Tibial artery (tissue), 4 donors: Measurements from ENCODE around the gene TIPRL.
A peak's percentile ranks its signal among the peaks of the same experiment; 100 is the strongest.
"Not testable (repeated sequence)": the region's sequence is repeated elsewhere in the genome, so short reads cannot be mapped to it uniquely, and the experiment has no call there.

Source experiments
- DNase-seq, 2 donors: peaks; one replicate each; pipeline ENCODE4 v3.0.0-alpha.2; 2019
- H3K27ac ChIP-seq, 2 donors: fragments of 200-600 bp; sonication (generic) in 1 of 2; 1 replicate in 1 of 2; 2 replicates in 1 of 2; pipeline ENCODE4 v1.5.1; 2018 to 2019; ENCODE audit warnings: mild to moderate bottlenecking in 1 of 2
- H3K27me3 ChIP-seq, 2 donors: fragments of 200-600 bp; sonication (generic) in 1 of 2; one replicate each; pipeline versions ENCODE4 v1.5.1 to v1.6.0; 2016 to 2019
- H3K36me3 ChIP-seq, 3 donors: fragments of 200-600 bp; sonication (generic) in 2 of 3; one replicate each; pipeline ENCODE4 v1.5.1; 2016 to 2019; ENCODE audit warnings: mild to moderate bottlenecking in 2 of 3
- H3K4me1 ChIP-seq, 4 donors: fragments of 200-600 bp; sonication (generic) in 2 of 4; 1 replicate in 3 of 4; 2 replicates in 1 of 4; pipeline ENCODE4 v1.5.1; 2016 to 2019
- H3K4me3 ChIP-seq, 2 donors: fragments of 200-600 bp; sonication (generic) in 1 of 2; 1 replicate in 1 of 2; 2 replicates in 1 of 2; pipeline ENCODE4 v1.5.1; 2018 to 2019; ENCODE audit warnings: mild to moderate bottlenecking in 2 of 2
- H3K9me3 ChIP-seq, 3 donors: fragments of 200-600 bp; sonication (generic) in 1 of 3; one replicate each; pipeline ENCODE4 v1.5.1; 2016 to 2019
- CTCF ChIP-seq, 2 experiments: fragments of 200-600 bp in 1 of 2; fragments of 450-650 bp in 1 of 2; IDR thresholded peaks; one replicate each; pipeline ENCODE4 v1.5.1; 2017 to 2019; ENCODE audit warnings: antibody characterized with exemption in 2 of 2, mild to moderate bottlenecking in 1 of 2, moderate library complexity in 1 of 2
- intact Hi-C: fragments of 100-400 bp; cut with DNase I; formaldehyde crosslinking; loops from one replicate; pipeline ENCODE4 v1.15.0; 2023; ENCODE audit warnings: low total_unique reads

TIPRL gene

DNA sequence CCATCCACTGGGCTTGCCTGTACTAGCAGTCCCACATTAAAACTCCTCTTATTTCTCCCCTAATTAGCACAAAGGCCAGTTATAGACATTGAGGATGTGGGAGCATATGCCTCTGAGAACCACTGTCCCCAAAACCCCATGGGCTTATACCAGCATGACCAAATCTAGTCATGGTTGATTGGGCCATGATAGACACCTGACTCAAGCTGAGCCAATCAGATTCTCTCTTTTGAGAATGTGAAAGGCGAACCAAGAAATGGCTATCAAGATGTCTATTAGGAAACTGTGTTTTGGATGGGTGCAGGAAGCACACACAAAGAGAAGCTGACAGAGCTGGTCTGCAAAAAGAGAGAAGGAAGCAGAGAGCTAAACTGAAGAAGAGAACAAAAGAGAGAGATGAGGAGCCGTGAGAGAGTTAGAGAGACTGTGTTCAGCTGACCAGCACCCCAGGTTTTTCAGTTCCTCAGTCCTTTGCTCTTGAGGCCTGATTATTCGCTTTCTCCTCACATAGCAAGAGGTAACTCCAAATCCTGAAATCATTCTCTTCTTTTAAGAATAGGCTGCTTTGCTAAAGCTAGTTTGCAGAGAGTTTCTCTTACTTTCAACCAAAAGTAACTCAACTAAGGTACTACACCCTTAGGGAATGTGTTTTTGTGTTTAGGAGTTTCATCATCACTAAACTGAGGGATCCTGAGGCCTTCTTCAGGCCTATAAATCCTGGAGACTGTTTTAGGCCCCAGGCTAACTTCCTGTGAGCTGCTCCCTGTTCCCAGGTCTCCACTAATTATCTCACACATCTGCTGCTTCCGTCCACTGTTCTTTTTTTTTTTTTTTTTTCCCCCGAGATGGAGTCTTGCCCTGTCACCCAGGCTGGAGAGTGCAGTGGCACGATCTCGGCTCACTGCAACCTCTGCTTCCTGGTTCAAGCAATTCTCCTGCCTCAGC, 7.9 kb upstream of the TIPRL start:
- Histone ChIP-seq H3K4me3 (no peak overlapping the region), H3K4me1 (peaks cover 0 to 8% (median 3%) of the 10 kb centered on the region in 4 donors), H3K36me3 (no peaks in the 10 kb centered on the region), H3K9me3 (no peaks in the 10 kb centered on the region), H3K27me3 (no peaks in the 10 kb centered on the region), H3K27ac (no peak overlapping the region)
- intact Hi-C loops: no loop called here
- no peak for TF ChIP-seq CTCF (IDR thresholded peaks at IDR 0.05)
- no peak for DNase-seq

- intact Hi-C loops: no loop called here
- H3K4me1 ChIP-seq: peaks cover 0 to 7% (median 3%) of the 10 kb centered on the region in 4 donors
- no peaks in the 10 kb centered on the region for H3K36me3 ChIP-seq
- no peaks in the 10 kb centered on the region for H3K27me3 ChIP-seq
- no peaks in the 10 kb centered on the region for H3K9me3 ChIP-seq
- no peak for TF ChIP-seq CTCF (IDR thresholded peaks at IDR 0.05)
- H3K4me3 ChIP-seq: no peak overlapping the region
- no peak for DNase-seq
- H3K27ac ChIP-seq: no peak overlapping the region
Measured at GRCh38 chr1:168172250-168172915, 6.4 kb upstream of the TIPRL start.

- TF ChIP-seq CTCF (IDR thresholded peaks at IDR 0.05): no peak
- H3K36me3 ChIP-seq: no peaks in the 10 kb centered on the region
- H3K27me3 ChIP-seq: no peaks in the 10 kb centered on the region
- DNase-seq: no peak
- H3K4me3 ChIP-seq: peak overlapping the region; percentile 73 to 76
- no peaks in the 10 kb centered on the region for H3K9me3 ChIP-seq
- intact Hi-C loops: loop anchor here (5.0 kb wide), 1 partner anchor 49 kb away; the partner anchor contains the start of gene SFT2D2
- H3K4me1 ChIP-seq: peaks cover 0 to 17% (median 10%) of the 10 kb centered on the region in 4 donors
- H3K27ac ChIP-seq: peak overlapping the region; percentile 88 to 91
Measured at GRCh38 chr1:168178227-168178637, 530 bp upstream of the TIPRL start.

DNA sequence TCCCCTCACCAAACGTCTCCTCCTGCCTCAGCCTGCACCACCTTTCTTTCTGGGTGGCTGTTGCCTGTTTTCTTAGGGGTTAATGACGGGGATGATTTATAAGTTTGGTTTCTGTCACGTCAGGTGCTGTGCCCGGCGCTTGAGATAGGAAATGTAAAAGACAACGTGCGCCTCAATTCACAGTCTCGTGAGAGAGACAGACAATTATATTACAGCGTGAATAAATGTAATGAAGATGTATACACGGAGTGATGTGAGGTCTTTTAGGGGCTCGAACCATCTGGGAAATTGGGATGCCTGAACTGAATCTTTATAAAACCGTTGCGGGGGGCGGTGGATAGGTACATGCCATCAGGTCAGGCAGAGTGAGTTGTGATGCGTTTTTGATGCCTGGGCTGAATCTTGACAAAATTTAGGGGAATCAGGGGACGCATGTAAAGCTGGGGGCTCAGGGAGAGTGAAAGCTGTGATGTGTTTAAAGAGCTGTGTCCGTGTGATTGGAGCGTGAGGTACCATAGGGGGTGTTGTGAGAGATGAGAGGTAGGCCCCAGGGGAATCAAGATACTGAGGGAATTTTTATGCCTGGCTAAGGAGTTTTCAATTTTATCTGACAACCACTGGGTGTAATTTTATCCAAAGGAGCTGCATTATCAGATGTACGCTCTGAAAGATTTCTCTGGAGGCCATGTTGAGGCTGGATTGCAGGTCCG, 831 bp downstream of the TIPRL start:
- H3K27me3 ChIP-seq: no peaks in the 10 kb centered on the region
- H3K9me3 ChIP-seq: no peaks in the 10 kb centered on the region
- peak overlapping the region; percentile 73 to 76 for H3K4me3 ChIP-seq
- peaks cover 0 to 20% (median 10%) of the 10 kb centered on the region in 4 donors for H3K4me1 ChIP-seq
- no peak for TF ChIP-seq CTCF (IDR thresholded peaks at IDR 0.05)
- peak overlapping the region; percentile 88 to 91 for H3K27ac ChIP-seq
- peaks cover 0 to 6% (median 0%) of the 10 kb centered on the region in 3 donors for H3K36me3 ChIP-seq
- no peak for DNase-seq
- intact Hi-C loops: loop anchor here (5.0 kb wide), 1 partner anchor 48 kb away; the partner anchor contains the start of gene SFT2D2

DNA sequence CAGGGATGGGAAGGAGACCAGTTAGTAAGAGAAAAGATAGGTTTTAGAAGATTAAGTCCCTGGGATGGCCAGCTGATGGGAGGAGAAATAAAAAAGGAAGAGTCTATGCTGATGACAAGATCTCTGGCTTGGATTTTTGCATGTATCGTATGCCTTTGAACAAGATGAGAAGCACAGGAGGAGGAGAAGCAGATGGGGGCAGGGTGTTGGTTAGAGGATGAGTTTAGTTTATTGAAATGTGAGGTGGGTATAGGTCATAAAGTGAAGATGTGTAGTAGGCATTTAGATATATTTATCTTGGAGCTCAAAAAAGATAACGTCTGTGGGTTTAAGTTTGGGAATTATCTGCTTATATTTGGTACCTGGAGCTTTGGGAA, 1.4 kb downstream of the TIPRL start:
- Histone ChIP-seq H3K36me3 (peaks cover 0 to 6% (median 3%) of the 10 kb centered on the region in 3 donors), H3K27ac (peak overlapping the region; percentile 88 to 91), H3K4me1 (peaks cover 0 to 20% (median 10%) of the 10 kb centered on the region in 4 donors), H3K9me3 (no peaks in the 10 kb centered on the region), H3K4me3 (peak overlapping the region; percentile 73 to 76), H3K27me3 (no peaks in the 10 kb centered on the region)
- no peak for DNase-seq
- intact Hi-C loops: no loop called here
- no peak for TF ChIP-seq CTCF (IDR thresholded peaks at IDR 0.05)

DNA sequence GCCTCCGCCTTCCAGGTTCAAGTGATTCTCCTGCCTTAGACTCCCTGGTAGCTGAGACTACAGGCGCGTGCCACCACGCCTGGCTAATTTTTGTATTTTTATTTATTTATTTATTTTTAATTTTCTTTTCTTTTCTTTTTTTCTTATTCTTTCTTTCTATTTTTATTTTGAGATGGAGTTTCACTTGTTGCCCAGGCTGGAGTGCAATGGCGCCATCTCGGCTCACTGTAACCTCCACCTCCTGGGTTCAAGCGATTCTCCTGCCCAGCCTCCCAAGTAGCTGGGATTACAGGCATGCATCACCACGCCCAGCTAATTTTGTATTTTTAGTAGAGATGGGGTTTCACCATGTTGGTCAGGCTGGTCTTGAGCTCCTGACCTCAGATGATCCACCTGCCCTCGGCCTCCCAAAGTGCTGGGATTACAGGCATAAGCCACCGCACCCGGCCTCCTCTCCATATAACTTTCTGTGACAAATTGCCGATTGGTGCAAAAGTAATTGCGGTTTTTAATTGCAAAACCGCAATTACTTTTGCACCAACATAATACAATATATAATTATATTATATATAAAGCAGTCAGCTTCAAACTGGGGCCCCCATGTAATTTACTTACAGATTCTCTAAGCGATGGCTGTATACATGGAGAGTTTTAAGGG, 2.4 kb downstream of the TIPRL start:
- H3K9me3 ChIP-seq, H3K27me3 ChIP-seq, H3K36me3 ChIP-seq, H3K4me3 ChIP-seq, DNase-seq, intact Hi-C loops, H3K27ac ChIP-seq: not testable (repeated sequence)
- peaks cover 0 to 20% (median 10%) of the 10 kb centered on the region in 4 donors for H3K4me1 ChIP-seq
